Mammary epithelial cell (primary cell): ENCODE results near the gene ZNF205.

Source experiments
- EZH2 ChIP-seq: IDR thresholded peaks from 2 replicates; pipeline ENCODE4 v1.6.1; 2012; ENCODE audit warnings: low read length, inconsistent platforms, borderline replicate concordance
- TF ChIP-seq, protein P1 (sequence below), 2 donors: IDR thresholded peaks in 1 of 2; conservative IDR thresholded peaks in 1 of 2; 2 replicates each; pipeline ENCODE4 v1.5.1; 2011 to 2012; ENCODE audit warnings: inconsistent platforms in 2 of 2, low read length in 2 of 2, mild to moderate bottlenecking in 2 of 2, control low read depth in 1 of 2, low read depth in 1 of 2; ENCODE audit not compliant: insufficient read depth in 1 of 2; ENCODE audit errors: extremely low read depth in 1 of 2

DNA sequence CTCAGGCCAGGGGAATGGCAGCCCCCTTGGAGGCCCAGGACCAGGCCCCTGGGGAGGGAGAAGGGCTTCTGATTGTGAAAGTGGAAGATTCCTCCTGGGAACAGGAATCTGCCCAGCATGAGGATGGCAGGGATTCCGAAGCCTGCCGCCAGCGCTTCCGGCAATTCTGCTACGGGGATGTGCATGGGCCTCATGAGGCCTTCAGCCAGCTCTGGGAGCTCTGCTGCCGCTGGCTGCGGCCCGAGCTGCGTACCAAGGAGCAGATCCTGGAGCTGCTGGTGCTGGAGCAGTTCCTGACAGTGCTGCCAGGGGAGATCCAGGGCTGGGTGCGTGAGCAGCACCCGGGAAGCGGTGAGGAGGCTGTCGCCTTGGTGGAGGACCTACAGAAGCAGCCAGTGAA, 24.9 kb downstream of the ZNF205 start:
- TF ChIP-seq, protein P1, sequence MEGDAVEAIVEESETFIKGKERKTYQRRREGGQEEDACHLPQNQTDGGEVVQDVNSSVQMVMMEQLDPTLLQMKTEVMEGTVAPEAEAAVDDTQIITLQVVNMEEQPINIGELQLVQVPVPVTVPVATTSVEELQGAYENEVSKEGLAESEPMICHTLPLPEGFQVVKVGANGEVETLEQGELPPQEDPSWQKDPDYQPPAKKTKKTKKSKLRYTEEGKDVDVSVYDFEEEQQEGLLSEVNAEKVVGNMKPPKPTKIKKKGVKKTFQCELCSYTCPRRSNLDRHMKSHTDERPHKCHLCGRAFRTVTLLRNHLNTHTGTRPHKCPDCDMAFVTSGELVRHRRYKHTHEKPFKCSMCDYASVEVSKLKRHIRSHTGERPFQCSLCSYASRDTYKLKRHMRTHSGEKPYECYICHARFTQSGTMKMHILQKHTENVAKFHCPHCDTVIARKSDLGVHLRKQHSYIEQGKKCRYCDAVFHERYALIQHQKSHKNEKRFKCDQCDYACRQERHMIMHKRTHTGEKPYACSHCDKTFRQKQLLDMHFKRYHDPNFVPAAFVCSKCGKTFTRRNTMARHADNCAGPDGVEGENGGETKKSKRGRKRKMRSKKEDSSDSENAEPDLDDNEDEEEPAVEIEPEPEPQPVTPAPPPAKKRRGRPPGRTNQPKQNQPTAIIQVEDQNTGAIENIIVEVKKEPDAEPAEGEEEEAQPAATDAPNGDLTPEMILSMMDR (conservative IDR thresholded peaks at IDR 0.05 in 1 of 2, IDR thresholded peaks at IDR 0.05 in 1 of 2; ENCODE audit: extremely low read depth in 1 of 2, insufficient read depth in 1 of 2, low read depth in 1 of 2, low read length in 2 of 2), result no peak
- no peak for TF ChIP-seq EZH2
